GM11168 (cell line): Measurements from ENCODE around the gene TMC5.

Experiments
- in situ Hi-C: fragments of 300-500 bp; cut with MboI; formaldehyde crosslinking; loops from one replicate; pipeline ENCODE4 v1.12.0; 2022; ENCODE audit warnings: low sequenced_read_pairs; ENCODE audit not compliant: unreplicated experiment

TMC5 gene

GRCh38 chr16:19443659-19444058 is 26.0 kb downstream of the TMC5 start:
- in situ Hi-C loops: no loop called here

- in situ Hi-C loops: no loop called here
Observed at GRCh38 chr16:19446300-19446846, 28.7 kb downstream of the TMC5 start.

GRCh38 chr16:19446886-19447285 is 29.2 kb downstream of the TMC5 start:
- in situ Hi-C loops: no loop called here

GRCh38 chr16:19450186-19450585 is 32.5 kb downstream of the TMC5 start:
- in situ Hi-C loops: no loop called here

- in situ Hi-C loops: no loop called here
Observed at GRCh38 chr16:19458722-19459379, 41.2 kb downstream of the TMC5 start.

- in situ Hi-C loops: no loop called here
Observed at GRCh38 chr16:19460397-19460796, 42.7 kb downstream of the TMC5 start.

GRCh38 chr16:19463468-19464315 is 46.0 kb downstream of the TMC5 start:
- in situ Hi-C loops: no loop called here

- in situ Hi-C loops: no loop called here
Observed at GRCh38 chr16:19468300-19468699, 50.6 kb downstream of the TMC5 start.

- in situ Hi-C loops: no loop called here
Observed at GRCh38 chr16:19472482-19472881, 54.8 kb downstream of the TMC5 start.

GRCh38 chr16:19474617-19475016 is 56.9 kb downstream of the TMC5 start:
- in situ Hi-C loops: no loop called here

GRCh38 chr16:19478505-19478904 is 60.8 kb downstream of the TMC5 start:
- in situ Hi-C loops: no loop called here

GRCh38 chr16:19479302-19479721 is 61.6 kb downstream of the TMC5 start:
- in situ Hi-C loops: no loop called here

- in situ Hi-C loops: no loop called here
Observed at GRCh38 chr16:19481296-19481695, 63.6 kb downstream of the TMC5 start.

GRCh38 chr16:19481769-19482168 is 64.1 kb downstream of the TMC5 start:
- in situ Hi-C loops: no loop called here

GRCh38 chr16:19482291-19482690 is 64.6 kb downstream of the TMC5 start:
- in situ Hi-C loops: no loop called here

GRCh38 chr16:19484096-19484495 is 66.4 kb downstream of the TMC5 start:
- in situ Hi-C loops: no loop called here

- in situ Hi-C loops: no loop called here
Observed at GRCh38 chr16:19485611-19486010, 67.9 kb downstream of the TMC5 start.

GRCh38 chr16:19486051-19486450 is 68.4 kb downstream of the TMC5 start:
- in situ Hi-C loops: no loop called here

GRCh38 chr16:19486750-19487325 is 69.2 kb downstream of the TMC5 start:
- in situ Hi-C loops: no loop called here

GRCh38 chr16:19488213-19488640 is 70.5 kb downstream of the TMC5 start:
- in situ Hi-C loops: no loop called here

GRCh38 chr16:19490619-19491018 is 72.9 kb downstream of the TMC5 start:
- in situ Hi-C loops: loop anchor here (10.0 kb wide), 1 partner anchor 96 kb away; no protein-coding TSS in a partner anchor
